ENCODE results near the gene R3HDM1.

DNA sequence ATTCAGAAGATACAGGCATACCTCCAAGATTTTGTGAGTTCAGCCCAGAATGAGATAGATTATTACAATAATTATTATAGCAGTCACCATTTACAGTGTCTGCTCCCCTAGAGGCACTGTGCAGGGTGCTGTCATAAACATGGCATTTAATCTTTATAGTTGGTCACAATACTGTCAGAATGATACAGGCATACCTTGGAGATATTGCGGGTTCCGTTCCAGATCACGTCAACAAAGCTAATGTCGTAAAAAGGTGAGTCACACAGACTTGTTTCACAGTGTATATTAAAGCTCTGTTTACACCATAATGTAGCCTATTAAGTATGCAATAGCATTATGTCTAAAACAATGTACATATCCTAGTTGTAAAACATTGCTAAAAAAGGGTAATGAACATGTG, 45.8 kb upstream of the R3HDM1 start:
- no peak for TF ChIP-seq POLR2A (IDR thresholded peaks at IDR 0.05)
- no peak for TF ChIP-seq POLR2AphosphoS5 (IDR thresholded peaks at IDR 0.05; ENCODE audit: insufficient read depth in 1 of 2, low read depth in 1 of 2)
- TF ChIP-seq, protein P1, sequence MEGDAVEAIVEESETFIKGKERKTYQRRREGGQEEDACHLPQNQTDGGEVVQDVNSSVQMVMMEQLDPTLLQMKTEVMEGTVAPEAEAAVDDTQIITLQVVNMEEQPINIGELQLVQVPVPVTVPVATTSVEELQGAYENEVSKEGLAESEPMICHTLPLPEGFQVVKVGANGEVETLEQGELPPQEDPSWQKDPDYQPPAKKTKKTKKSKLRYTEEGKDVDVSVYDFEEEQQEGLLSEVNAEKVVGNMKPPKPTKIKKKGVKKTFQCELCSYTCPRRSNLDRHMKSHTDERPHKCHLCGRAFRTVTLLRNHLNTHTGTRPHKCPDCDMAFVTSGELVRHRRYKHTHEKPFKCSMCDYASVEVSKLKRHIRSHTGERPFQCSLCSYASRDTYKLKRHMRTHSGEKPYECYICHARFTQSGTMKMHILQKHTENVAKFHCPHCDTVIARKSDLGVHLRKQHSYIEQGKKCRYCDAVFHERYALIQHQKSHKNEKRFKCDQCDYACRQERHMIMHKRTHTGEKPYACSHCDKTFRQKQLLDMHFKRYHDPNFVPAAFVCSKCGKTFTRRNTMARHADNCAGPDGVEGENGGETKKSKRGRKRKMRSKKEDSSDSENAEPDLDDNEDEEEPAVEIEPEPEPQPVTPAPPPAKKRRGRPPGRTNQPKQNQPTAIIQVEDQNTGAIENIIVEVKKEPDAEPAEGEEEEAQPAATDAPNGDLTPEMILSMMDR (IDR thresholded peaks at IDR 0.05): no peak

Measured in vagina (tissue), 2 donors.